Activated CD8-positive, alpha-beta memory T cell treated with anti-CD3 and anti-CD28 coated beads, Interleukin-2, amount 50 U/mL, for 24 hours (primary cell): ENCODE measurements around the gene NPY1R.

Experiments
- DNase-seq: peaks from one replicate; pipeline ENCODE4 v3.0.0-alpha.2; 2020; ENCODE audit errors: extremely low read depth

The NPY1R gene

GRCh38 chr4:163279713-163280112, 52.7 kb downstream of the NPY1R start:
- DNase-seq: no peak

- no peak for DNase-seq
Observed at GRCh38 chr4:163274861-163275260, 57.5 kb downstream of the NPY1R start.
